ENCODE measurements around the gene TACSTD2.
"Not testable (repeated sequence)": the region's sequence is repeated elsewhere in the genome, so short reads cannot be mapped to it uniquely, and the experiment has no call there.

Gene TACSTD2

GRCh38 chr1:58586271-58586670 is 9.2 kb upstream of the TACSTD2 start:
- no peak for DNase-seq

- no peak for DNase-seq
Measured at GRCh38 chr1:58585581-58586151, 8.6 kb upstream of the TACSTD2 start.

- no peak for DNase-seq
Measured at GRCh38 chr1:58585166-58585565, 8.1 kb upstream of the TACSTD2 start.

GRCh38 chr1:58584082-58584895 is 7.2 kb upstream of the TACSTD2 start:
- DNase-seq = no peak

GRCh38 chr1:58583496-58583895 is 6.4 kb upstream of the TACSTD2 start:
- DNase-seq = no peak

GRCh38 chr1:58582143-58582542 is 5.1 kb upstream of the TACSTD2 start:
- DNase-seq = not testable (repeated sequence)

- DNase-seq = no peak
Measured at GRCh38 chr1:58581641-58582040, 4.6 kb upstream of the TACSTD2 start.

GRCh38 chr1:58580186-58580585 is 3.1 kb upstream of the TACSTD2 start:
- DNase-seq = no peak

- no peak for DNase-seq
Measured at GRCh38 chr1:58577654-58578030, 590 bp upstream of the TACSTD2 start.

GRCh38 chr1:58576325-58576726 is 726 bp downstream of the TACSTD2 start:
- DNase-seq = no peak

GRCh38 chr1:58575551-58576324 is 1.3 kb downstream of the TACSTD2 start:
- DNase-seq = no peak

- no peak for DNase-seq
Measured at GRCh38 chr1:58574816-58575215, 2.2 kb downstream of the TACSTD2 start.

GRCh38 chr1:58573705-58574591 is 3.1 kb downstream of the TACSTD2 start:
- no peak for DNase-seq

- no peak for DNase-seq
Measured at GRCh38 chr1:58573138-58573537, 3.9 kb downstream of the TACSTD2 start.

- DNase-seq = no peak
Measured at GRCh38 chr1:58572690-58573089, 4.4 kb downstream of the TACSTD2 start.

- DNase-seq = no peak
Measured at GRCh38 chr1:58571616-58572015, 5.4 kb downstream of the TACSTD2 start.

- DNase-seq = no peak
Measured at GRCh38 chr1:58570817-58571216, 6.2 kb downstream of the TACSTD2 start.

- no peak for DNase-seq
Measured at GRCh38 chr1:58570094-58570493, 7.0 kb downstream of the TACSTD2 start.

- DNase-seq = no peak
Measured at GRCh38 chr1:58568911-58569310, 8.1 kb downstream of the TACSTD2 start.

GRCh38 chr1:58568271-58568860 is 8.7 kb downstream of the TACSTD2 start:
- DNase-seq = no peak

- DNase-seq = no peak
Measured at GRCh38 chr1:58566339-58566738, 10.7 kb downstream of the TACSTD2 start.

GRCh38 chr1:58563715-58564114 is 13.3 kb downstream of the TACSTD2 start:
- not testable (repeated sequence) for DNase-seq
